ENCODE data around the gene ACSBG1.

The ACSBG1 gene

GRCh38 chr15:78251136-78251535, 16.8 kb upstream of the ACSBG1 start:
- TF ChIP-seq REST (IDR thresholded peaks at IDR 0.05; ENCODE audit: insufficient read depth in 1 of 2, low read depth in 2 of 2, low read length in 2 of 2) (no peak), TAF1 (IDR thresholded peaks at IDR 0.05; ENCODE audit: borderline replicate concordance, insufficient read depth, low read length) (no peak), FOXP2 (optimal IDR thresholded peaks at IDR 0.05; ENCODE audit: borderline replicate concordance, extremely low read depth, extremely low read length, insufficient read depth) (no peak), POLR2AphosphoS5 (IDR thresholded peaks at IDR 0.05; ENCODE audit: low read depth, low read length) (no peak), SIN3A (IDR thresholded peaks at IDR 0.05; ENCODE audit: borderline replicate concordance, insufficient read depth, low read length) (no peak)

- TF ChIP-seq FOXP2 (optimal IDR thresholded peaks at IDR 0.05; ENCODE audit: borderline replicate concordance, extremely low read depth, extremely low read length, insufficient read depth) (no peak), POLR2AphosphoS5 (IDR thresholded peaks at IDR 0.05; ENCODE audit: low read depth, low read length) (no peak), TAF1 (IDR thresholded peaks at IDR 0.05; ENCODE audit: borderline replicate concordance, insufficient read depth, low read length) (no peak), REST (IDR thresholded peaks at IDR 0.05; ENCODE audit: insufficient read depth in 1 of 2, low read depth in 2 of 2, low read length in 2 of 2) (no peak), SIN3A (IDR thresholded peaks at IDR 0.05; ENCODE audit: borderline replicate concordance, insufficient read depth, low read length) (no peak)
These were observed 14.8 kb upstream of the ACSBG1 start for GRCh38 chr15:78249131-78249530.

GRCh38 chr15:78247911-78248310, 13.5 kb upstream of the ACSBG1 start:
- TF ChIP-seq SIN3A (IDR thresholded peaks at IDR 0.05; ENCODE audit: borderline replicate concordance, insufficient read depth, low read length) (no peak), TAF1 (IDR thresholded peaks at IDR 0.05; ENCODE audit: borderline replicate concordance, insufficient read depth, low read length) (no peak), FOXP2 (optimal IDR thresholded peaks at IDR 0.05; ENCODE audit: borderline replicate concordance, extremely low read depth, extremely low read length, insufficient read depth) (no peak), POLR2AphosphoS5 (IDR thresholded peaks at IDR 0.05; ENCODE audit: low read depth, low read length) (no peak), REST (IDR thresholded peaks at IDR 0.05; ENCODE audit: insufficient read depth in 1 of 2, low read depth in 2 of 2, low read length in 2 of 2) (no peak)

GRCh38 chr15:78244893-78245292, 10.5 kb upstream of the ACSBG1 start:
- TF ChIP-seq FOXP2 (optimal IDR thresholded peaks at IDR 0.05; ENCODE audit: borderline replicate concordance, extremely low read depth, extremely low read length, insufficient read depth): no peak
- no peak for TF ChIP-seq REST (IDR thresholded peaks at IDR 0.05; ENCODE audit: insufficient read depth in 1 of 2, low read depth in 2 of 2, low read length in 2 of 2)
- TF ChIP-seq TAF1 (IDR thresholded peaks at IDR 0.05; ENCODE audit: borderline replicate concordance, insufficient read depth, low read length): no peak
- no peak for TF ChIP-seq SIN3A (IDR thresholded peaks at IDR 0.05; ENCODE audit: borderline replicate concordance, insufficient read depth, low read length)
- TF ChIP-seq POLR2AphosphoS5 (IDR thresholded peaks at IDR 0.05; ENCODE audit: low read depth, low read length): no peak

GRCh38 chr15:78244101-78244500, 9.7 kb upstream of the ACSBG1 start:
- TF ChIP-seq TAF1 (IDR thresholded peaks at IDR 0.05; ENCODE audit: borderline replicate concordance, insufficient read depth, low read length) (no peak), REST (IDR thresholded peaks at IDR 0.05; ENCODE audit: insufficient read depth in 1 of 2, low read depth in 2 of 2, low read length in 2 of 2) (no peak), SIN3A (IDR thresholded peaks at IDR 0.05; ENCODE audit: borderline replicate concordance, insufficient read depth, low read length) (no peak), POLR2AphosphoS5 (IDR thresholded peaks at IDR 0.05; ENCODE audit: low read depth, low read length) (no peak), FOXP2 (optimal IDR thresholded peaks at IDR 0.05; ENCODE audit: borderline replicate concordance, extremely low read depth, extremely low read length, insufficient read depth) (no peak)

Measured in PFSK-1 (cell line).